Jurkat, Clone E6-1 (cell line): Measurements from ENCODE around the gene EML5. TPM values are rescaled to one million over a fixed set of nuclear protein-coding genes. Genes with fewer than 3 reads are reported as not detected.
"Not testable (repeated sequence)": the region's sequence is repeated elsewhere in the genome, so short reads cannot be mapped to it uniquely, and the experiment has no call there.

Experiments used
- DNase-seq: peaks from one replicate; pipeline ENCODE4 v3.0.0-alpha.2; 2011; ENCODE audit warnings: low read depth, low spot score
- H3K4me3 ChIP-seq: 2 replicates; pipeline ENCODE4 v1.5.1; 2011; ENCODE audit warnings: mild to moderate bottlenecking, low read length, control low read depth, moderate library complexity
- polyA plus RNA-seq: library from polyadenylated mRNA; unstranded; fragments of >200 nt; gene quantifications from one replicate; pipeline ENCODE4 v1.2.1, GENCODE V29; 2012; ENCODE audit warnings: missing spikeins; ENCODE audit not compliant: insufficient read length, insufficient read depth

The EML5 gene
- polyA plus RNA-seq, result 3.3 TPM

GRCh38 chr14:88792473-88793258, at the start of gene EML5:
EML5 (minus strand) TSS chr14:88792953; CDS start chr14:88792503, 450 bp downstream.
- peak; percentile 46 for DNase-seq
- peak within 1 kb of the TSS; percentile 67 for H3K4me3 ChIP-seq

- no peak for DNase-seq
- H3K4me3 ChIP-seq, result no peak overlapping the region
Measured at GRCh38 chr14:88842414-88842813, 49.7 kb upstream of the EML5 start.

- no peak overlapping the region for H3K4me3 ChIP-seq
- no peak for DNase-seq
Measured at GRCh38 chr14:88841741-88842140, 49.0 kb upstream of the EML5 start.

GRCh38 chr14:88840926-88841325, 48.2 kb upstream of the EML5 start:
- no peak overlapping the region for H3K4me3 ChIP-seq
- no peak for DNase-seq

- no peak for DNase-seq
- no peak overlapping the region for H3K4me3 ChIP-seq
Measured at GRCh38 chr14:88838015-88838414, 45.3 kb upstream of the EML5 start.

GRCh38 chr14:88837495-88837894, 44.7 kb upstream of the EML5 start:
- no peak overlapping the region for H3K4me3 ChIP-seq
- DNase-seq, result no peak

GRCh38 chr14:88835661-88836060, 42.9 kb upstream of the EML5 start:
- no peak overlapping the region for H3K4me3 ChIP-seq
- DNase-seq, result no peak

- no peak overlapping the region for H3K4me3 ChIP-seq
- DNase-seq, result no peak
Measured at GRCh38 chr14:88834883-88835431, 42.2 kb upstream of the EML5 start.

GRCh38 chr14:88831284-88831683, 38.5 kb upstream of the EML5 start:
- DNase-seq, result no peak
- H3K4me3 ChIP-seq, result no peak overlapping the region

GRCh38 chr14:88829685-88830302, 37.0 kb upstream of the EML5 start:
- no peak overlapping the region for H3K4me3 ChIP-seq
- DNase-seq, result no peak

GRCh38 chr14:88829188-88829587, 36.4 kb upstream of the EML5 start:
- no peak for DNase-seq
- no peak overlapping the region for H3K4me3 ChIP-seq

GRCh38 chr14:88825503-88825902, 32.8 kb upstream of the EML5 start:
- no peak for DNase-seq
- H3K4me3 ChIP-seq, result peak overlapping the region; percentile 90

GRCh38 chr14:88825078-88825458, 32.3 kb upstream of the EML5 start:
- DNase-seq, result no peak
- peak overlapping the region; percentile 90 for H3K4me3 ChIP-seq

GRCh38 chr14:88824314-88825077, 31.7 kb upstream of the EML5 start, which contains the start of gene TTC8:
TTC8 (plus strand) TSS chr14:88824651; CDS start chr14:88824708, 57 bp downstream.
- DNase-seq, result peak; percentile 80

GRCh38 chr14:88823968-88824313, 31.2 kb upstream of the EML5 start:
- DNase-seq, result no peak
- peak overlapping the region; percentile 90 for H3K4me3 ChIP-seq

More at GRCh38 chr14:88824314-88825077, 31.7 kb upstream of the EML5 start, which contains the start of gene TTC8:
- peak within 1 kb of the TSS; percentile 90 for H3K4me3 ChIP-seq

GRCh38 chr14:88821888-88822287, 29.1 kb upstream of the EML5 start:
- DNase-seq, result no peak

GRCh38 chr14:88821378-88821777, 28.6 kb upstream of the EML5 start:
- no peak for DNase-seq
- H3K4me3 ChIP-seq, result no peak overlapping the region

More at GRCh38 chr14:88821888-88822287, 29.1 kb upstream of the EML5 start:
- no peak overlapping the region for H3K4me3 ChIP-seq

GRCh38 chr14:88819674-88820073, 26.9 kb upstream of the EML5 start:
- DNase-seq, H3K4me3 ChIP-seq: not testable (repeated sequence)

- DNase-seq, result no peak
Measured at GRCh38 chr14:88818018-88818417, 25.3 kb upstream of the EML5 start.

More at GRCh38 chr14:88818018-88818417, 25.3 kb upstream of the EML5 start:
- no peak overlapping the region for H3K4me3 ChIP-seq
